SK-N-SH treated with all-trans-retinoic acid at 6 μM for 48 hours (cell line): ENCODE results near the gene ANKS1A.

Experiments
- ATAC-seq: fragments of 200-7000 bp; cut with Tn5 transposase; 3 replicates; pipeline ENCODE4 v1.9.1; 2020; ENCODE audit warnings: mild to moderate bottlenecking, moderate library complexity
- BACH2 ChIP-seq: fragments of 250-450 bp; sonication (Bioruptor Pico); IDR thresholded peaks from 2 replicates; pipeline ENCODE4 v1.9.0; 2021; ENCODE audit warnings: mild to moderate bottlenecking, borderline replicate concordance
- CSDC2 ChIP-seq: fragments of 250-450 bp; sonication (Bioruptor Pico); IDR thresholded peaks from 2 replicates; pipeline ENCODE4 v1.5.0; 2020; ENCODE audit warnings: mild to moderate bottlenecking, moderate library complexity
- ESRRG ChIP-seq: fragments of 250-450 bp; sonication (Bioruptor Pico); IDR thresholded peaks from 2 replicates; pipeline ENCODE4 v1.6.1; 2021; ENCODE audit warnings: mild to moderate bottlenecking
- GLIS3 ChIP-seq: fragments of 250-450 bp; sonication (Bioruptor Pico); IDR thresholded peaks from 2 replicates; pipeline ENCODE4 v1.5.0; 2020; ENCODE audit warnings: mild to moderate bottlenecking, moderate library complexity
- ISL1 ChIP-seq: fragments of 250-450 bp; sonication (Bioruptor Pico); IDR thresholded peaks from 2 replicates; pipeline ENCODE4 v2.1.2; 2022; ENCODE audit warnings: mild to moderate bottlenecking, moderate library complexity
- PATZ1 ChIP-seq: fragments of 250-450 bp; sonication (Bioruptor Pico); IDR thresholded peaks from 2 replicates; pipeline ENCODE4 v1.8.0; 2020; ENCODE audit warnings: mild to moderate bottlenecking, moderate library complexity, borderline replicate concordance
- PPARA ChIP-seq: fragments of 250-450 bp; sonication (Bioruptor Pico); IDR thresholded peaks from 2 replicates; pipeline ENCODE4 v1.5.0; 2020; ENCODE audit warnings: mild to moderate bottlenecking, borderline replicate concordance
- RARB ChIP-seq: fragments of 250-450 bp; sonication (Bioruptor Pico); IDR thresholded peaks from 2 replicates; pipeline ENCODE4 v1.8.0; 2021; ENCODE audit warnings: mild to moderate bottlenecking, moderate library complexity
- SNAI2 ChIP-seq: fragments of 250-450 bp; sonication (Bioruptor Pico); IDR thresholded peaks from 2 replicates; pipeline ENCODE4 v1.5.0; 2020; ENCODE audit warnings: mild to moderate bottlenecking, moderate library complexity
- TCF4 ChIP-seq: fragments of 250-450 bp; sonication (Bioruptor Pico); IDR thresholded peaks from 2 replicates; pipeline ENCODE4 v1.8.0; 2021; ENCODE audit warnings: mild to moderate bottlenecking, moderate library complexity, borderline replicate concordance
- TOX ChIP-seq: fragments of 250-450 bp; sonication (Bioruptor Pico); IDR thresholded peaks from 2 replicates; pipeline ENCODE4 v1.8.0; 2021; ENCODE audit warnings: mild to moderate bottlenecking, moderate library complexity, borderline replicate concordance
- ZFP30 ChIP-seq: fragments of 450-650 bp; formaldehyde crosslinking; IDR thresholded peaks from 2 replicates; pipeline ENCODE4 v1.5.0; 2022; ENCODE audit warnings: mild to moderate bottlenecking, moderate library complexity
- ZNF70 ChIP-seq: fragments of 450-650 bp; formaldehyde crosslinking; IDR thresholded peaks from 2 replicates; pipeline ENCODE4 v1.5.0; 2020; ENCODE audit warnings: mild to moderate bottlenecking, moderate library complexity
- ZNF8 ChIP-seq: fragments of 450-650 bp; formaldehyde crosslinking; IDR thresholded peaks from 2 replicates; pipeline ENCODE4 v1.5.0; 2020; ENCODE audit warnings: mild to moderate bottlenecking, moderate library complexity
- TF ChIP-seq, protein P1 (sequence below): fragments of 250-450 bp; sonication (Bioruptor Pico); IDR thresholded peaks from 2 replicates; pipeline ENCODE4 v1.5.0; 2020; ENCODE audit warnings: mild to moderate bottlenecking, moderate library complexity
- TF ChIP-seq, protein P2 (sequence below): fragments of 250-450 bp; sonication (Bioruptor Pico); IDR thresholded peaks from 2 replicates; pipeline ENCODE4 v1.5.1; 2020; ENCODE audit warnings: low read depth, mild to moderate bottlenecking, moderate library complexity

The ANKS1A gene

GRCh38 chr6:34912715-34913464 is 23.8 kb downstream of the ANKS1A start:
- ATAC-seq: peak; percentile 64; the same call in 2 of the 3 replicates
- TF ChIP-seq SNAI2 (CRISPR knock-in tag): no peak
- no peak for TF ChIP-seq ESRRG
- TF ChIP-seq ZNF70 (CRISPR knock-in tag): no peak
- no peak for TF ChIP-seq PPARA (CRISPR knock-in tag)
- no peak for TF ChIP-seq TOX (CRISPR knock-in tag)
- no peak for TF ChIP-seq RARB
- TF ChIP-seq TCF4 (CRISPR knock-in tag): no peak

DNA sequence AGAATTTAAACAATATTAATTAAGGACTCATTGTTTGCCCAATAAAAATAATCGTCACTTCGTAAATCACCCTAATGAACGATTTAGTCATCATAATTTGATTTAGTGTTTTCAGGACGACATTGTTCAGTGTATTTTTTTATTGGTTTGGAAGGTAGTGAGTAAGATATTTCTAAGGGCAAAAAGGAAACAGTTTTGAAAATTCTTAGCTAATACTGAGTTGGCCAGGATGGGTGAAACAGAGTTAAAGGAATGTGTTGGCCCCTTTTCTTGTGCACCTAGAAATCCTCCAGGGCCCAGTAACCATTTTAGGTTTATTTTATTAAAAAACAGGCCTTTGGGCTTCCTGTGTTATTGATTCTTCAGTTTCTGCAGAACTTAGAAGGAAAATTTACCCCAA is 25.3 kb downstream of the ANKS1A start:
- TF ChIP-seq TOX (CRISPR knock-in tag) (no peak), CSDC2 (CRISPR knock-in tag) (no peak), ISL1 (CRISPR knock-in tag) (no peak), ZNF70 (CRISPR knock-in tag) (no peak), TCF4 (CRISPR knock-in tag) (no peak), RARB (no peak), BACH2 (CRISPR knock-in tag) (no peak), ZNF8 (CRISPR knock-in tag) (no peak), PPARA (CRISPR knock-in tag) (no peak), SNAI2 (CRISPR knock-in tag) (no peak)
- TF ChIP-seq, all 23 proteins: peak for 0
- ATAC-seq: no peak

DNA sequence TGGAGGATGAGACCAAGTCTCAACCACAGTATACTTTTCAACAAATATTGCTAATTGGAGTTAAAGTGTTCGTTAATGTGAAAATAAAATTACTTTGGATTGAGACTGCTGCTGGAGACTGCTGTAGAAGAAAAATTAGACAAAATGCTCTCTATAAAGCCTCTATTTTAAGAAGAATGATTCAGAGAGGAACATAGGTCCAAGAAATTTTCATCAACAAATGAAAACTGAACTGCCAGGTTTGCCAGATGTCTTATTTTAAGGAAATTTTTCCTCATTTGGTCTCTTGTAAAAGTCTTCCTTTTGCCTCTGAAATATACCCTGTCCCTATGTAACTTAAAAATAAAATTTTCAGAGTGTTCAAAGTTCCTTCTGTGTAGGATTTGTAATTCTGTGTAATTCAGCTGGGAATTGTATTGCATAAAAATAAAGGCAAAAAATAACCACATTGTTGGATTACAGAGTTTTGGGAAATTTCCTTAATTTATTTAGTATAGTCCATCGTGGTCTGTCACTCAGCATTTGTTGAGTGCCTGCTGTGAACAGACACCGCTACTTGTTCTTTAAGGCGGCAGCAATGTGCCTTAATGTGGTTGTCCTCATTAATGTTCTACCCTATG is 27.4 kb downstream of the ANKS1A start:
- ATAC-seq: no peak
- TF ChIP-seq PPARA (CRISPR knock-in tag) (no peak), ISL1 (CRISPR knock-in tag) (no peak), TCF4 (CRISPR knock-in tag) (no peak), TOX (CRISPR knock-in tag) (no peak), ZNF70 (CRISPR knock-in tag) (no peak), GLIS3 (CRISPR knock-in tag) (no peak), ZFP30 (CRISPR knock-in tag) (no peak), CSDC2 (CRISPR knock-in tag) (no peak)
- TF ChIP-seq, protein P1, sequence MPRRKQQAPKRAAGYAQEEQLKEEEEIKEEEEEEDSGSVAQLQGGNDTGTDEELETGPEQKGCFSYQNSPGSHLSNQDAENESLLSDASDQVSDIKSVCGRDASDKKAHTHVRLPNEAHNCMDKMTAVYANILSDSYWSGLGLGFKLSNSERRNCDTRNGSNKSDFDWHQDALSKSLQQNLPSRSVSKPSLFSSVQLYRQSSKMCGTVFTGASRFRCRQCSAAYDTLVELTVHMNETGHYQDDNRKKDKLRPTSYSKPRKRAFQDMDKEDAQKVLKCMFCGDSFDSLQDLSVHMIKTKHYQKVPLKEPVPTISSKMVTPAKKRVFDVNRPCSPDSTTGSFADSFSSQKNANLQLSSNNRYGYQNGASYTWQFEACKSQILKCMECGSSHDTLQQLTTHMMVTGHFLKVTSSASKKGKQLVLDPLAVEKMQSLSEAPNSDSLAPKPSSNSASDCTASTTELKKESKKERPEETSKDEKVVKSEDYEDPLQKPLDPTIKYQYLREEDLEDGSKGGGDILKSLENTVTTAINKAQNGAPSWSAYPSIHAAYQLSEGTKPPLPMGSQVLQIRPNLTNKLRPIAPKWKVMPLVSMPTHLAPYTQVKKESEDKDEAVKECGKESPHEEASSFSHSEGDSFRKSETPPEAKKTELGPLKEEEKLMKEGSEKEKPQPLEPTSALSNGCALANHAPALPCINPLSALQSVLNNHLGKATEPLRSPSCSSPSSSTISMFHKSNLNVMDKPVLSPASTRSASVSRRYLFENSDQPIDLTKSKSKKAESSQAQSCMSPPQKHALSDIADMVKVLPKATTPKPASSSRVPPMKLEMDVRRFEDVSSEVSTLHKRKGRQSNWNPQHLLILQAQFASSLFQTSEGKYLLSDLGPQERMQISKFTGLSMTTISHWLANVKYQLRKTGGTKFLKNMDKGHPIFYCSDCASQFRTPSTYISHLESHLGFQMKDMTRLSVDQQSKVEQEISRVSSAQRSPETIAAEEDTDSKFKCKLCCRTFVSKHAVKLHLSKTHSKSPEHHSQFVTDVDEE (CRISPR knock-in tag): no peak

DNA sequence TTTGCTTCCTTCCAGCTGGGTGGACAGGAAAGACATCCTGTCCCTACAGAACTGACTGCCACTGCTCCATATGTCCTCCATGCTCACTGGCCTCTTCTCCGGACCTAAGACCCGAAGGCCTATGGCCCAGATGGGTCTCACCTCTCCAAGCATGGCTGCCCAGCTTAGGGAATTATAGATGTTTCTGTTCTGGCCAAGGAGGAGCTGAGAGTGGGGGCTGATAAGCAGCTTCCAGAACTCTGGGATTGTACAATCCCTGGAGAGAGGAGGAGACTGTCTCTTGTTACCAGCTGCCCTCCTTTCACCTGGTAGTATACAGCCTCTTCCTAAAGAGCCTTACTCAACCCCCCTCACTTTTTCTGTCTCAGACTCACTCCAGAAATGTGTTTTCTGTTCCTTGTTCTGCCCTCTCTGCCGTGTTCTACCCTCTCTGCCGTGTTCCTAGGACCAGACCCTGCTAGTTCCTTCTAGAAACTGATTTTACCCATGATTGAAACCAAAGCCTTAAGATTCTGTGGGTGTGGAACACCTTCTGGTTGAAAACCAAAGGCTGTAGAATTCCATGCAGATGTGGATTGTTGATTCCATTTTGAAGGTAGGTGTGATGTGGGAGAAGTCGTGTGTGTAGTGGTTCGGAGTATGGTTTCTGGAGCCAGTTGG is 28.7 kb downstream of the ANKS1A start:
- TF ChIP-seq TOX (CRISPR knock-in tag) (no peak), PATZ1 (no peak), ZNF8 (CRISPR knock-in tag) (no peak), ZNF70 (CRISPR knock-in tag) (no peak), TCF4 (CRISPR knock-in tag) (no peak), ZFP30 (CRISPR knock-in tag) (no peak), SNAI2 (CRISPR knock-in tag) (no peak), RARB (no peak)
- ATAC-seq: no peak

DNA sequence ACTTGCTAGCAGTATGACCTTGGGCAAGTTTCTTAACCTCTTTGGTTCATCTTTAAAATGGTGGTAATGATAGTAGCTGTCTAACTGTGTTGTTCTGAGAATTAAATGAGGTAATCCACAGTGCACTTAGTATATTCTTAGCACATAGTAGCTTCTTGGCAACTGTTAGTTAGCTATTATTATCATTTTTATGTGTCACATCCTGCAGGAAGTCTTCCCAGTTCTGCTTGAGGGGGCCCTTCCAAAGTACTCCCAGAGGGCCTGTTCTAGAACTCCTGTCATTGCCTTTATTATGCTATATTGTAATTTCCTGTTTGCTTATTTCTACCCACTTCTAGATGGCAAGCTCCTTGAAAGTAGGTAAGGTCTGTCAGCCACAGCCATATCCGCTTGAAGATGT is 30.6 kb downstream of the ANKS1A start:
- TF ChIP-seq ZNF70 (CRISPR knock-in tag) (no peak), ESRRG (no peak), PATZ1 (no peak), TCF4 (CRISPR knock-in tag) (no peak), CSDC2 (CRISPR knock-in tag) (no peak)
- TF ChIP-seq, protein P2, sequence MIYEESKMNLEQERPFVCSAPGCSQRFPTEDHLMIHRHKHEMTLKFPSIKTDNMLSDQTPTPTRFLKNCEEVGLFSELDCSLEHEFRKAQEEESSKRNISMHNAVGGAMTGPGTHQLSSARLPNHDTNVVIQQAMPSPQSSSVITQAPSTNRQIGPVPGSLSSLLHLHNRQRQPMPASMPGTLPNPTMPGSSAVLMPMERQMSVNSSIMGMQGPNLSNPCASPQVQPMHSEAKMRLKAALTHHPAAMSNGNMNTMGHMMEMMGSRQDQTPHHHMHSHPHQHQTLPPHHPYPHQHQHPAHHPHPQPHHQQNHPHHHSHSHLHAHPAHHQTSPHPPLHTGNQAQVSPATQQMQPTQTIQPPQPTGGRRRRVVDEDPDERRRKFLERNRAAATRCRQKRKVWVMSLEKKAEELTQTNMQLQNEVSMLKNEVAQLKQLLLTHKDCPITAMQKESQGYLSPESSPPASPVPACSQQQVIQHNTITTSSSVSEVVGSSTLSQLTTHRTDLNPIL (CRISPR knock-in tag): no peak
- TF ChIP-seq, all 23 proteins: peak for 0
- ATAC-seq: no peak
